ENCODE data around the gene PTPRZ1.

- TF ChIP-seq CTCF (conservative IDR thresholded peaks at IDR 0.05; ENCODE audit: low read depth, low read length) (no peak), USF2 (IDR thresholded peaks at IDR 0.05; ENCODE audit: low read depth, low read length) (no peak), POLR2A (IDR thresholded peaks at IDR 0.05; ENCODE audit: low read depth, low read length) (no peak), FOS (IDR thresholded peaks at IDR 0.05; ENCODE audit: low read depth, low read length) (no peak), RAD21 (IDR thresholded peaks at IDR 0.05; ENCODE audit: low read length) (no peak), NFE2L2 (IDR thresholded peaks at IDR 0.05; ENCODE audit: low read depth, low read length) (no peak), MAZ (IDR thresholded peaks at IDR 0.05; ENCODE audit: borderline replicate concordance, low read depth, low read length) (no peak), BHLHE40 (IDR thresholded peaks at IDR 0.05; ENCODE audit: low read depth, low read length) (no peak), SMC3 (IDR thresholded peaks at IDR 0.05; ENCODE audit: low read depth, low read length) (no peak)
Measured at GRCh38 chr7:121908042-121908441, 35.1 kb downstream of the PTPRZ1 start.
